ENCODE measurements around the gene TREML4. TPM values are rescaled to one million over a fixed set of nuclear protein-coding genes. Genes with fewer than 3 reads are reported as not detected.

Gene TREML4
- total and polyA plus RNA-seq, 2 of the 4 experiments (the other 2 are of a cell fraction), result not detected

GRCh38 chr6:41266541-41266940, 38.4 kb downstream of the TREML4 start:
- POLR2A ChIA-PET (ENCODE audit: unreplicated experiment), result no interaction called here
- CTCF ChIA-PET, result no interaction called here

More at GRCh38 chr6:41266541-41266940, 38.4 kb downstream of the TREML4 start:
- Histone ChIP-seq H3K9me3 (ENCODE audit: control insufficient read depth, insufficient read depth, low read length) (no peaks in the 10 kb centered on the region), H3K4me1 (ENCODE audit: control insufficient read depth, insufficient read depth, low read length) (no peaks in the 10 kb centered on the region), H3K36me3 (ENCODE audit: control insufficient read depth, insufficient read depth, low read length) (no peaks in the 10 kb centered on the region), H3K56ac (ENCODE audit: extremely low read depth, insufficient read depth, low read length) (no peak overlapping the region), H3K14ac (replicated peaks; ENCODE audit: low read depth, low read length) (no peak overlapping the region), H3K27me3 (ENCODE audit: control insufficient read depth, insufficient read depth, low read length) (no peaks in the 10 kb centered on the region; the same call in 1 of the 2 replicates), H3K4me3 (ENCODE audit: insufficient read depth, low read depth, low read length) (no peak overlapping the region), H4K8ac (ENCODE audit: low read depth in 2 of 2, low read length in 2 of 2) (no peak overlapping the region), H3K23ac (ENCODE audit: low read depth, low read length) (no peak overlapping the region), H4K5ac (ENCODE audit: low read depth, low read length) (no peak overlapping the region), H3K9ac (ENCODE audit: low read depth, low read length) (no peak overlapping the region), H3K9me1 (ENCODE audit: insufficient read depth, low read length) (no peaks in the 10 kb centered on the region), H3K4me2 (ENCODE audit: low read depth, low read length) (no peak overlapping the region), H2BK20ac (ENCODE audit: low read depth, low read length) (no peak overlapping the region), H2AFZ (replicated peaks; ENCODE audit: low read length, poor library complexity) (no peak overlapping the region), H4K20me1 (ENCODE audit: insufficient read depth, low read length) (no peaks in the 10 kb centered on the region), H3K18ac (ENCODE audit: low read depth, low read length) (no peak overlapping the region), H2BK5ac (ENCODE audit: low read depth, low read length, poor library complexity, severe bottlenecking) (no peak overlapping the region), H2BK15ac (ENCODE audit: low read depth, low read length) (no peak overlapping the region), H3K79me1 (ENCODE audit: low read depth in 1 of 2, low read length in 2 of 2) (no peaks in the 10 kb centered on the region), H3K27ac (ENCODE audit: insufficient read depth, low read length) (no peak overlapping the region), H2BK120ac (ENCODE audit: low read depth, low read length) (no peak overlapping the region), H3K4ac (ENCODE audit: low read depth, low read length) (no peak overlapping the region), H2AK5ac (ENCODE audit: low read depth, low read length) (no peak overlapping the region), H4K91ac (ENCODE audit: insufficient read depth, low read depth, low read length) (no peak overlapping the region), H2AK9ac (replicated peaks; ENCODE audit: low read depth, low read length, poor library complexity) (no peak overlapping the region)
- DNase-seq, result no peak
- TF ChIP-seq FOS (IDR thresholded peaks at IDR 0.05; ENCODE audit: low read depth, low read length) (no peak), MAFK (IDR thresholded peaks at IDR 0.05; ENCODE audit: low read depth, low read length) (no peak), NFE2L2 (IDR thresholded peaks at IDR 0.05; ENCODE audit: low read depth, low read length) (no peak), MXI1 (IDR thresholded peaks at IDR 0.05; ENCODE audit: borderline replicate concordance, low read depth, low read length) (no peak), RAD21 (IDR thresholded peaks at IDR 0.05; ENCODE audit: low read length) (no peak), BHLHE40 (IDR thresholded peaks at IDR 0.05; ENCODE audit: low read depth, low read length) (no peak), CEBPB (IDR thresholded peaks at IDR 0.05; ENCODE audit: low read depth, low read length) (no peak), MAZ (IDR thresholded peaks at IDR 0.05; ENCODE audit: borderline replicate concordance, low read depth, low read length) (no peak)
- TF ChIP-seq, protein P1, sequence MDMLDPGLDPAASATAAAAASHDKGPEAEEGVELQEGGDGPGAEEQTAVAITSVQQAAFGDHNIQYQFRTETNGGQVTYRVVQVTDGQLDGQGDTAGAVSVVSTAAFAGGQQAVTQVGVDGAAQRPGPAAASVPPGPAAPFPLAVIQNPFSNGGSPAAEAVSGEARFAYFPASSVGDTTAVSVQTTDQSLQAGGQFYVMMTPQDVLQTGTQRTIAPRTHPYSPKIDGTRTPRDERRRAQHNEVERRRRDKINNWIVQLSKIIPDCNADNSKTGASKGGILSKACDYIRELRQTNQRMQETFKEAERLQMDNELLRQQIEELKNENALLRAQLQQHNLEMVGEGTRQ (IDR thresholded peaks at IDR 0.05; ENCODE audit: low read depth, low read length), result no peak
- in situ Hi-C loops (cut with MboI; ENCODE audit: low sequenced_read_pairs), result no loop called here
- ATAC-seq (ENCODE audit: low read depth), result no peak
- dilution Hi-C loops (cut with HindIII; ENCODE audit: low sequenced_read_pairs, unreplicated experiment), result no loop called here
- no TSS peak for BruUV-seq (replicated peaks)
- intact Hi-C loops (cut with micrococcal nuclease), result no loop called here
